Lower leg skin (tissue), 4 donors: Measurements from ENCODE around the gene LAMC3. TPM values are rescaled to one million over a fixed set of nuclear protein-coding genes. Genes with fewer than 3 reads are reported as not detected.

Source experiments
- DNase-seq, 2 donors: peaks; one replicate each; pipeline ENCODE4 v3.0.0-alpha.2; 2019; ENCODE audit warnings: low spot score in 2 of 2
- H3K4me3 ChIP-seq: fragments of 200-600 bp; sonication (generic); 2 replicates; pipeline ENCODE4 v1.5.1; 2017; ENCODE audit warnings: mild to moderate bottlenecking, low read depth; ENCODE audit not compliant: poor library complexity, severe bottlenecking
- CTCF ChIP-seq, 3 donors: fragments of 450-650 bp; IDR thresholded peaks; one replicate each; pipeline ENCODE4 v1.5.1; 2016; ENCODE audit warnings: antibody characterized with exemption in 3 of 3, mild to moderate bottlenecking in 3 of 3, moderate library complexity in 2 of 3
- POLR2A ChIP-seq, 2 donors: fragments of 450-650 bp; IDR thresholded peaks; one replicate each; pipeline ENCODE4 v1.6.1; 2016 to 2017; ENCODE audit warnings: antibody characterized with exemption in 2 of 2, mild to moderate bottlenecking in 1 of 2, moderate library complexity in 1 of 2
- WGBS, 2 donors: methylation state at CpG; one replicate each; pipeline ENCODE4 v1.1.5; 2018; 5-methylcytosine and 5-hydroxymethylcytosine counted together
- intact Hi-C: fragments of 100-400 bp; cut with DNase I; formaldehyde crosslinking; loops from one replicate; pipeline ENCODE4 v1.15.0; 2023; ENCODE audit warnings: low total_unique reads
- total RNA-seq, 4 donors: library from RNA; depleted of rRNA; stranded (reverse); fragments of >200 nt; gene quantifications; one replicate each; pipeline ENCODE4 v1.1.0, GENCODE V29; 2016

LAMC3 gene
- total RNA-seq, 4 donors from 2014 or later: 9.1 to 23.0 (median 11.2) TPM

- TF ChIP-seq POLR2A (IDR thresholded peaks at IDR 0.05): no peak
- no peak for TF ChIP-seq CTCF (IDR thresholded peaks at IDR 0.05)
- intact Hi-C loops: no loop called here
- DNase-seq: no peak
- H3K4me3 ChIP-seq: no peak overlapping the region
- WGBS, 2 donors: 73 to 74% methylated on average over 15 of the region's 15 CpGs
These were observed 45.6 kb upstream of the LAMC3 start for GRCh38 chr9:130963337-130963908.

- intact Hi-C loops: no loop called here
- no peak for DNase-seq
- WGBS, 2 donors: 95 to 98% methylated on average over 8 of the region's 8 CpGs
- no peak overlapping the region for H3K4me3 ChIP-seq
- TF ChIP-seq POLR2A (IDR thresholded peaks at IDR 0.05): no peak
- no peak for TF ChIP-seq CTCF (IDR thresholded peaks at IDR 0.05)
These were observed 45.1 kb upstream of the LAMC3 start for GRCh38 chr9:130963916-130964315.

GRCh38 chr9:130965680-130966079, 43.3 kb upstream of the LAMC3 start:
- intact Hi-C loops: no loop called here
- no peak for DNase-seq
- H3K4me3 ChIP-seq: no peak overlapping the region
- TF ChIP-seq POLR2A (IDR thresholded peaks at IDR 0.05) (no peak), CTCF (IDR thresholded peaks at IDR 0.05) (no peak)
- 81 to 86% methylated on average over 7 of the region's 7 CpGs for WGBS, 2 donors

GRCh38 chr9:130970052-130970451, 38.9 kb upstream of the LAMC3 start:
- no peak overlapping the region for H3K4me3 ChIP-seq
- no peak for TF ChIP-seq POLR2A (IDR thresholded peaks at IDR 0.05)
- 71 to 76% methylated on average over 12 of the region's 12 CpGs for WGBS, 2 donors
- no peak for DNase-seq
- intact Hi-C loops: no loop called here

- H3K4me3 ChIP-seq: no peak overlapping the region
- DNase-seq: no peak
- WGBS, 2 donors: 76 to 78% methylated on average over 3 of the region's 3 CpGs
- TF ChIP-seq CTCF (IDR thresholded peaks at IDR 0.05): no peak
- no peak for TF ChIP-seq POLR2A (IDR thresholded peaks at IDR 0.05)
- intact Hi-C loops: no loop called here
These were observed 38.1 kb upstream of the LAMC3 start for GRCh38 chr9:130970855-130971254.

GRCh38 chr9:130971294-130971849, 37.6 kb upstream of the LAMC3 start:
- intact Hi-C loops: no loop called here
- no peak overlapping the region for H3K4me3 ChIP-seq
- WGBS, 2 donors: 73% methylated on average over 12 of the region's 12 CpGs
- no peak for DNase-seq
- TF ChIP-seq CTCF (IDR thresholded peaks at IDR 0.05) (no peak), POLR2A (IDR thresholded peaks at IDR 0.05) (no peak)
